BE2C (cell line): ENCODE results near the gene POLR3E.

Experiments
- DNase-seq: peaks from one replicate; pipeline ENCODE4 v3.0.0-alpha.2; 2020
- H3K27me3 ChIP-seq: fragments of 250-450 bp; sonication (Bioruptor Pico); 2 replicates; pipeline ENCODE4 v1.5.1; 2020; ENCODE audit warnings: mild to moderate bottlenecking
- H3K36me3 ChIP-seq: fragments of 250-450 bp; sonication (Bioruptor Pico); 2 replicates; pipeline ENCODE4 v1.5.1; 2020; ENCODE audit warnings: mild to moderate bottlenecking
- H3K4me1 ChIP-seq: fragments of 250-450 bp; sonication (Bioruptor Pico); 2 replicates; pipeline ENCODE4 v1.5.1; 2020
- H3K4me3 ChIP-seq: 2 replicates; pipeline ENCODE4 v1.5.1; 2011; ENCODE audit warnings: low read depth, low read length
- H3K9me3 ChIP-seq: fragments of 250-450 bp; sonication (Bioruptor Pico); 2 replicates; pipeline ENCODE4 v1.5.1; 2020
- CTCF ChIP-seq: IDR thresholded peaks from 2 replicates; pipeline ENCODE4 v1.5.1; 2012; ENCODE audit warnings: mild to moderate bottlenecking, low read depth, low read length

The POLR3E gene

DNA sequence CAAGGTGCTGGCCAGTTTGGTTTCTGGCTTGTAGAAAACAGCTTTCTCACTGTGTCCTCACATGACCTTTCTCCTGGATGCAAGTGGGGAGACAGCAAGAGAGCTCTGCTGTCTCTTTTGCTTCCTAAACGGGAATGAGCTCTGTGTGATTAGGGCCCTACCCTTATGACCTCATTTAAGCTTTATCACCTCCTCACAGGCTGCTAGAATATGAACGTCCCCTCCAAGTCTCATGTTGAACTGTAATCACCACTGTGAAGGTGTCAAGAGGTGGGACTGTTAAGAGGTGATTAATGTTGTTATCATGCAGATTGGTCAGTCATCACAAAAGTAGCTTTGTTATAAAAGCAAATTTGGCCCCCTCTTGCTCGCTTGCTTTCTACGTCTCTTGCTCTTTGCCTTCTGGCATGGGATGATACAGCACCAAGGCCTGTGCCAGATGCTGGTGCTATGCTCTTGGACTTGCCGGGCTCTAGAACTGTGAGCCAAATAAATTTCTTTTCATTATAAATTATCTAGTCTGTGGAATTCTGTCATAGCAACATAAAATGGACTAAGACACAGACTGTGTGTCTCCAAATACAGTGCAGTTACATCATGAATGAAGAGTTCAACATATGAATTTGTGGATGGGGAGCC, 14.8 kb upstream of the POLR3E start:
- TF ChIP-seq CTCF, result no peak
- Histone ChIP-seq H3K4me1 (peaks cover 3% of the 10 kb centered on the region), H3K9me3 (no peaks in the 10 kb centered on the region), H3K4me3 (no peak overlapping the region), H3K36me3 (peaks cover 47% of the 10 kb centered on the region), H3K27me3 (no peaks in the 10 kb centered on the region)
- no peak for DNase-seq

DNA sequence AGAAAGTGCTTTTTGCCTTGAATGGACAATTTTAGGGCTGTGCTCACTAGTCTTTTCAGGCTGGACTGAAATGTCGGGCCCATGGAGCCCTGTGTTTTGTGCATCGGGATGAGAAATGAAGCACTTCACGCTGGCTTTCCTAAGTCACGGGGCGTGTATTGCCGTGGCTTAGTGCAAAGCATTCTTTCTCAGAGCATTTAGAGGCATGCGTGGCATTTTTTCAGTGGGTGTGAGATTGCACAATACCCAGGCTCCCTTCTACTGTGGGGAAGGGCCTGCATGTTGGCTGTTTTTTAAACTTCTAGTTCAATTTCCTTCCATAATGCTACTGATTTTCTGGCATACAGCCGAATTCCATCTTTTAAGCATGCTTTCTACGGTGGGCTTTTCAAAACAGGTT, 12.6 kb upstream of the POLR3E start:
- Histone ChIP-seq H3K36me3 (peaks cover 43% of the 10 kb centered on the region), H3K9me3 (no peaks in the 10 kb centered on the region), H3K4me1 (peaks cover 3% of the 10 kb centered on the region), H3K4me3 (no peak overlapping the region), H3K27me3 (no peaks in the 10 kb centered on the region)
- DNase-seq, result no peak
- no peak for TF ChIP-seq CTCF

GRCh38 chr16:22285080-22285479, 12.1 kb upstream of the POLR3E start:
- Histone ChIP-seq H3K27me3 (no peaks in the 10 kb centered on the region), H3K4me1 (peaks cover 1% of the 10 kb centered on the region), H3K9me3 (no peaks in the 10 kb centered on the region), H3K36me3 (peaks cover 39% of the 10 kb centered on the region), H3K4me3 (no peak overlapping the region)
- no peak for DNase-seq
- TF ChIP-seq CTCF, result no peak

DNA sequence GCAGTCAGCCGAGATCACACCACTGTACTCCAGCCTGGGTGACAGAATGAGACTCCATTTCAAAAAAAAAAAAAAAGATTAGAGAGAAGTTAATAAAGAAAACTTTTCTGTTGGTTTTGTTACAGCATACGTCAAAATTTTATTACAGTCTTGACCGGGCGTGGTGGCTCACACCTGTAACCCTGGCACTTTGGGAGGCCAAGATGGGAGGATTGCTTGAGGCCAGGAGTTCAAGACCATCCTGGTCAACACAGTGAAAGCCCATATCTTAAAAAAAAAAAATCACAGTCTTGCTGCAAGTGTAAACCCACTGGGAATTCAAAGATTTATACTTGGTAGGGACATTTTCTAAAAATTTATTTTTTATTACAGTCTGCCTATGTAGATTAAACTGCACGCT, 6.2 kb upstream of the POLR3E start:
- TF ChIP-seq CTCF, result no peak
- Histone ChIP-seq H3K4me3 (no peak overlapping the region), H3K9me3 (no peaks in the 10 kb centered on the region), H3K4me1 (no peaks in the 10 kb centered on the region), H3K27me3 (no peaks in the 10 kb centered on the region), H3K36me3 (no peaks in the 10 kb centered on the region)
- DNase-seq, result no peak

DNA sequence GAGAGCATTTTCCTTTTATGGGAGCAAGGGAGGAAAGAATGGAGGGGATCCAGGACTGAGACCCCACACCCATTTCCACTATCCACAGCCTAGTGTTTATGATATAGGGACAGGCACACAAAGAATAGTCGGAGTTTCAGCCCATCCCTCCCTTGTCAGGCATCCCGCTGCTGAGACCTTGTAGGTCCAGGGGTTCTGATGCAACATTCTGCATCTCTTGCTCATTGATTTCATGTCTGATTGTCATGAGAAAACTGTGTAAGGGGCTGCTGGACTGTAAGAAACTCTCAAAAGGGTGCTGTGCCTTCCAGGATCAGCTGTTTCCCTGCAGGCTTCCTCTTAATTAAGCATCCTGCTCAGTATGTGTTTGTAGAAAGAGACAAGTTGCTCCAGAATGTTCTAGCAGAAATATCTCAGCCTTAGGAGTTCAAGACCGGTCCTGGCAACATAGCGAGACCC, 5.3 kb upstream of the POLR3E start:
- no peak for TF ChIP-seq CTCF
- DNase-seq, result no peak

DNA sequence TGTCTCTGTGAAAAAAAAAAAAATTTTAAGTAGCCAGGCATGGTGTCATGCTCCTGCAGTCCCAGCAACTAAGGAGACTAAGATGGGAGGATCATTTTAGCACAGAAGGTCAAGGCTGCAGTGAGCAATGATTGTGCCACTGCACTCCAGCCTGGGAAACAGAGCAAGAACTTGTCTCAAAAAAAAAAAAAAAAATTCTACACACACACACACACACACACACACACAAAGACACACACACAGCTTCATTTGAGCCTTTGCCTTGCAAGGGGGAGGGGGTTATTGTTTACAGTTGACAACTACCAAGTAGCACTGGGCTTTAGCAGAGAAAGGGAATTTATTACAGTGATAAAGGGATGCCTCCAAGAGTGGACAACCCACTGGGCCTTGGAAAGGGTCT, 4.9 kb upstream of the POLR3E start:
- no peak overlapping the region for H3K4me3 ChIP-seq
- H3K36me3 ChIP-seq, result no peaks in the 10 kb centered on the region
- no peaks in the 10 kb centered on the region for H3K27me3 ChIP-seq
- no peak for TF ChIP-seq CTCF
- H3K9me3 ChIP-seq, result no peaks in the 10 kb centered on the region
- H3K4me1 ChIP-seq, result no peaks in the 10 kb centered on the region
- no peak for DNase-seq

More for the DNA sequence above, 5.3 kb upstream of the POLR3E start:
- no peaks in the 10 kb centered on the region for H3K9me3 ChIP-seq
- H3K4me1 ChIP-seq, result no peaks in the 10 kb centered on the region
- no peaks in the 10 kb centered on the region for H3K27me3 ChIP-seq
- H3K4me3 ChIP-seq, result no peak overlapping the region
- no peaks in the 10 kb centered on the region for H3K36me3 ChIP-seq
